Mesenchymal stem cell (in vitro differentiated cells and primary cell): Measurements from ENCODE around the gene TTC7B.

ENCODE experiments used
- DNase-seq: peaks from one replicate; pipeline ENCODE4 v3.0.0-alpha.2; 2013
- H2AFZ ChIP-seq: one replicate; pipeline ENCODE4 v1.6.1; 2013; ENCODE audit warnings: low read depth, mild to moderate bottlenecking, control low read depth, inconsistent platforms, low read length, moderate library complexity
- H2AK5ac ChIP-seq: 2 replicates; pipeline ENCODE4 v1.6.1; 2013; ENCODE audit warnings: low read length, moderate library complexity, mild to moderate bottlenecking, inconsistent platforms; ENCODE audit not compliant: severe bottlenecking
- H2BK120ac ChIP-seq: one replicate; pipeline ENCODE4 v1.6.1; 2013; ENCODE audit warnings: low read depth, mild to moderate bottlenecking, inconsistent platforms, low read length, moderate library complexity
- H2BK12ac ChIP-seq, 2 experiments: one replicate each; pipeline ENCODE4 v1.6.1; 2013; ENCODE audit warnings: inconsistent platforms in 2 of 2, low read length in 2 of 2, mild to moderate bottlenecking in 2 of 2, moderate library complexity in 2 of 2, control low read depth in 1 of 2
- H2BK15ac ChIP-seq: one replicate; pipeline ENCODE4 v1.6.1; 2013; ENCODE audit warnings: mild to moderate bottlenecking, low read depth, inconsistent platforms; ENCODE audit not compliant: poor library complexity, severe bottlenecking
- H2BK5ac ChIP-seq: 2 replicates; pipeline ENCODE4 v1.6.1; 2013; ENCODE audit warnings: low read depth, mild to moderate bottlenecking, low read length, control low read depth, inconsistent platforms; ENCODE audit not compliant: poor library complexity, severe bottlenecking
- H3K14ac ChIP-seq, 2 experiments: one replicate each; pipeline ENCODE4 v1.6.1; 2013; ENCODE audit warnings: inconsistent platforms in 2 of 2, low read length in 2 of 2, control low read depth in 1 of 2, mild to moderate bottlenecking in 1 of 2, moderate library complexity in 1 of 2
- H3K18ac ChIP-seq, 2 experiments: one replicate each; pipeline ENCODE4 v1.6.1; 2013; ENCODE audit warnings: inconsistent platforms in 2 of 2, low read length in 2 of 2, control low read depth in 1 of 2, low read depth in 1 of 2, mild to moderate bottlenecking in 1 of 2
- H3K23ac ChIP-seq, 2 experiments: one replicate each; pipeline ENCODE4 v1.6.1; 2013; ENCODE audit warnings: inconsistent platforms in 2 of 2, low read length in 2 of 2, mild to moderate bottlenecking in 2 of 2, moderate library complexity in 2 of 2, control low read depth in 1 of 2
- H3K27ac ChIP-seq: 2 replicates; pipeline ENCODE4 v1.5.1; 2013; ENCODE audit warnings: mild to moderate bottlenecking, moderate library complexity, low read length, control low read depth, inconsistent platforms; ENCODE audit not compliant: poor library complexity, severe bottlenecking
- H3K27me3 ChIP-seq, 2 experiments: 2 replicates each; pipeline versions ENCODE4 v1.6.1 to v1.7.0; 2013; ENCODE audit warnings: low read length in 2 of 2, mild to moderate bottlenecking in 2 of 2, moderate library complexity in 2 of 2, control low read depth in 1 of 2, inconsistent platforms in 1 of 2; ENCODE audit not compliant: control insufficient read depth in 1 of 2, insufficient read depth in 1 of 2
- H3K36me3 ChIP-seq, 2 experiments: 2 replicates each; pipeline versions ENCODE4 v1.6.1 to v1.7.0; 2013; ENCODE audit warnings: low read length in 2 of 2, control low read depth in 1 of 2, inconsistent platforms in 1 of 2, low read depth in 1 of 2, mild to moderate bottlenecking in 1 of 2; ENCODE audit not compliant: insufficient read depth in 2 of 2, control insufficient read depth in 1 of 2
- H3K4ac ChIP-seq, 2 experiments: one replicate each; pipeline ENCODE4 v1.6.1; 2013; ENCODE audit warnings: inconsistent platforms in 2 of 2, low read length in 2 of 2, mild to moderate bottlenecking in 2 of 2, moderate library complexity in 2 of 2, control low read depth in 1 of 2, low read depth in 1 of 2
- H3K4me1 ChIP-seq: 2 replicates; pipeline ENCODE4 v1.6.1; 2013; ENCODE audit warnings: low read depth, low read length, control low read depth; ENCODE audit not compliant: control insufficient read depth, insufficient read depth
- H3K4me2 ChIP-seq: 2 replicates; pipeline ENCODE4 v1.6.1; 2013; ENCODE audit warnings: low read length, mild to moderate bottlenecking, inconsistent platforms; ENCODE audit not compliant: poor library complexity, severe bottlenecking
- H3K4me3 ChIP-seq, 2 experiments: 2 replicates each; pipeline versions ENCODE4 v1.5.1 to v1.7.0; 2013; ENCODE audit warnings: low read length in 2 of 2, mild to moderate bottlenecking in 2 of 2, control low read depth in 1 of 2, low read depth in 1 of 2; ENCODE audit not compliant: insufficient read depth in 1 of 2
- H3K79me1 ChIP-seq: replicated peaks from 2 replicates; pipeline ENCODE4 v1.6.1; 2013; ENCODE audit warnings: mild to moderate bottlenecking, control low read depth, low read length, inconsistent platforms; ENCODE audit not compliant: poor library complexity, severe bottlenecking
- H3K9ac ChIP-seq: 2 replicates; pipeline ENCODE4 v1.7.0; 2013; ENCODE audit warnings: mild to moderate bottlenecking, low read length, moderate library complexity
- H3K9me3 ChIP-seq: 2 replicates; pipeline ENCODE4 v1.7.0; 2013; ENCODE audit warnings: mild to moderate bottlenecking, low read length; ENCODE audit not compliant: control insufficient read depth
- H4K8ac ChIP-seq: one replicate; pipeline ENCODE4 v1.6.1; 2013; ENCODE audit warnings: inconsistent platforms, mild to moderate bottlenecking, low read length, moderate library complexity
- H4K91ac ChIP-seq: one replicate; pipeline ENCODE4 v1.6.1; 2013; ENCODE audit warnings: mild to moderate bottlenecking, low read length, inconsistent platforms
- WGBS: methylation state at CpG from one replicate; pipeline ENCODE4 v1.1.7; 2013; ENCODE audit warnings: mixed read lengths; 5-methylcytosine and 5-hydroxymethylcytosine counted together

The TTC7B gene

DNA sequence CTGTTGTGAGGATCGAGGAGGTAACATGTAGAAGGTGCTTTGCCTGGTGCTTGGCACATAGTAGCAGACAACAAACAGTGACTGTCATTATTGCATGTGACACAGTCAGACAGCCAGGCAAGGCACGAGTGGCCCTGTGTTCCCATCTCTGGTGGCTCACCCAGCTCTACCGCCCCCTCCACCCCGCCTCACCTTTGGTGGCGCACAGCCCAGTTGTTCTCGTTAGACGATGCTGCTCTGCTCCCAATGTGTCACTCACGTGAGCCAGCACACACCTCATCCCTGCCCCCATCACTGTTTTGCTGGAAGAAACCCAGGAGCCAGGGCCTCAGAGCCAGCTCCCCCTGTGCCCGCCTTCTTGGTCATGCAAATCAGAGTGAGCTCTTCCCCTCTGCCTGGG, 306.1 kb downstream of the TTC7B start:
- Histone ChIP-seq H4K8ac (no peak overlapping the region), H3K4me2 (no peak overlapping the region)
- 85% methylated on average over 9 of the region's 9 CpGs for WGBS

GRCh38 chr14:90509403-90509802, 306.8 kb downstream of the TTC7B start:
- Histone ChIP-seq H3K4me3 (no peak overlapping the region), H3K27me3 (peaks cover 3 to 40% of the 10 kb centered on the region in 2 experiments), H3K9me3 (no peaks in the 10 kb centered on the region), H3K79me1 (no peaks in the 10 kb centered on the region), H2BK120ac (no peak overlapping the region), H2BK5ac (no peak overlapping the region), H3K27ac (no peak overlapping the region), H2AFZ (no peak overlapping the region), H4K8ac (no peak overlapping the region), H4K91ac (no peak overlapping the region), H3K4me2 (no peak overlapping the region), H3K9ac (no peak overlapping the region), H3K14ac (no peak overlapping the region), H3K18ac (no peak overlapping the region), H3K23ac (no peak overlapping the region), H3K4me1 (peaks cover 4% of the 10 kb centered on the region), H3K4ac (no peak overlapping the region), H2BK12ac (no peak overlapping the region), H2BK15ac (no peak overlapping the region), H2AK5ac (no peak overlapping the region), H3K36me3 (no peaks in the 10 kb centered on the region)
- no peak for DNase-seq
- WGBS: 88% methylated on average over 5 of the region's 5 CpGs

More for the DNA sequence above, 306.1 kb downstream of the TTC7B start:
- H2AFZ ChIP-seq: peak overlapping the region; percentile 51
- H3K23ac ChIP-seq: no peak overlapping the region
- H2AK5ac ChIP-seq: no peak overlapping the region
- H3K27ac ChIP-seq: no peak overlapping the region
- H4K91ac ChIP-seq: no peak overlapping the region
- H3K4me1 ChIP-seq: peaks cover 4% of the 10 kb centered on the region
- H2BK120ac ChIP-seq: no peak overlapping the region
- H3K14ac ChIP-seq: no peak overlapping the region
- H3K9me3 ChIP-seq: no peaks in the 10 kb centered on the region
- H3K36me3 ChIP-seq: no peaks in the 10 kb centered on the region
- no peak overlapping the region for H3K4me3 ChIP-seq
- H3K4ac ChIP-seq: no peak overlapping the region
- DNase-seq: no peak
- no peaks in the 10 kb centered on the region for H3K79me1 ChIP-seq
- peaks cover 3 to 36% of the 10 kb centered on the region in 2 experiments for H3K27me3 ChIP-seq
- H2BK12ac ChIP-seq: no peak overlapping the region
- no peak overlapping the region for H3K18ac ChIP-seq
- H2BK5ac ChIP-seq: no peak overlapping the region
- H2BK15ac ChIP-seq: no peak overlapping the region
- H3K9ac ChIP-seq: no peak overlapping the region

GRCh38 chr14:90508536-90509254, 307.5 kb downstream of the TTC7B start:
- peaks cover 4 to 41% of the 10 kb centered on the region in 2 experiments for H3K27me3 ChIP-seq
- no peak overlapping the region for H2BK5ac ChIP-seq
- H2AFZ ChIP-seq: no peak overlapping the region
- H3K4ac ChIP-seq: no peak overlapping the region
- H3K18ac ChIP-seq: no peak overlapping the region
- H3K23ac ChIP-seq: no peak overlapping the region
- no peak overlapping the region for H2AK5ac ChIP-seq
- no peaks in the 10 kb centered on the region for H3K36me3 ChIP-seq
- H3K4me3 ChIP-seq: no peak overlapping the region
- H3K14ac ChIP-seq: no peak overlapping the region
- WGBS: 87% methylated on average over 21 of the region's 21 CpGs
- H2BK12ac ChIP-seq: no peak overlapping the region
- H3K4me2 ChIP-seq: no peak overlapping the region
- H2BK15ac ChIP-seq: no peak overlapping the region
- H3K9me3 ChIP-seq: no peaks in the 10 kb centered on the region
- H3K27ac ChIP-seq: no peak overlapping the region
- peaks cover 4% of the 10 kb centered on the region for H3K4me1 ChIP-seq
- H3K9ac ChIP-seq: no peak overlapping the region
- no peaks in the 10 kb centered on the region for H3K79me1 ChIP-seq
- no peak for DNase-seq
- no peak overlapping the region for H2BK120ac ChIP-seq
- H4K91ac ChIP-seq: no peak overlapping the region
- no peak overlapping the region for H4K8ac ChIP-seq

- no peak overlapping the region for H2BK15ac ChIP-seq
- H3K14ac ChIP-seq: no peak overlapping the region
- no peaks in the 10 kb centered on the region for H3K4me1 ChIP-seq
- H3K4ac ChIP-seq: no peak overlapping the region
- H2BK12ac ChIP-seq: no peak overlapping the region
- H3K9me3 ChIP-seq: no peaks in the 10 kb centered on the region
- H3K79me1 ChIP-seq: no peaks in the 10 kb centered on the region
- no peak overlapping the region for H3K4me2 ChIP-seq
- peaks cover 7 to 47% of the 10 kb centered on the region in 2 experiments for H3K27me3 ChIP-seq
- H3K18ac ChIP-seq: no peak overlapping the region
- no peak overlapping the region for H4K91ac ChIP-seq
- H2BK120ac ChIP-seq: no peak overlapping the region
- DNase-seq: no peak
- H3K9ac ChIP-seq: no peak overlapping the region
- no peak overlapping the region for H3K4me3 ChIP-seq
- H2AK5ac ChIP-seq: no peak overlapping the region
- H4K8ac ChIP-seq: no peak overlapping the region
- H3K23ac ChIP-seq: no peak overlapping the region
- no peak overlapping the region for H2AFZ ChIP-seq
- no peak overlapping the region for H2BK5ac ChIP-seq
- H3K36me3 ChIP-seq: no peaks in the 10 kb centered on the region
- no peak overlapping the region for H3K27ac ChIP-seq
- 92% methylated on average over 9 of the region's 9 CpGs for WGBS
These were observed 308.2 kb downstream of the TTC7B start for GRCh38 chr14:90508036-90508435.
